Activated CD4-positive, alpha-beta T cell treated with anti-CD3 and anti-CD28 coated beads, Interleukin-2, amount 10 ng/mL, durations not matched to agents 24 days and 14 days (primary cell): ENCODE results near the gene ZNF786. TPM values are rescaled to one million over a fixed set of nuclear protein-coding genes. Genes with fewer than 3 reads are reported as not detected.

Source experiments
- DNase-seq: peaks from one replicate; pipeline ENCODE4 v3.0.0; 2022
- H3K27ac Mint-ChIP-seq: one replicate; pipeline ENCODE4 v1.8.0; 2022; ENCODE audit warnings: mild to moderate bottlenecking, mixed read lengths
- H3K27me3 Mint-ChIP-seq: one replicate; pipeline ENCODE4 v1.8.0; 2022; ENCODE audit warnings: mixed read lengths
- H3K36me3 Mint-ChIP-seq: one replicate; pipeline ENCODE4 v1.8.0; 2022; ENCODE audit warnings: low read depth, mild to moderate bottlenecking, mixed read lengths
- H3K4me1 Mint-ChIP-seq: one replicate; pipeline ENCODE4 v1.8.0; 2021; ENCODE audit warnings: mixed read lengths
- H3K4me3 Mint-ChIP-seq: one replicate; pipeline ENCODE4 v1.8.0; 2022; ENCODE audit warnings: mild to moderate bottlenecking, moderate library complexity, mixed read lengths
- H3K9me3 Mint-ChIP-seq: one replicate; pipeline ENCODE4 v1.8.0; 2021; ENCODE audit warnings: mixed read lengths
- intact Hi-C: fragments of 100-400 bp; cut with micrococcal nuclease; formaldehyde crosslinking; loops from one replicate; pipeline ENCODE4 v1.15.1; 2023
- total RNA-seq: library from RNA; stranded (reverse); gene quantifications from 2 replicates; pipeline ENCODE4 v1.2.3, GENCODE V29; 2022

The ZNF786 gene, protein sequence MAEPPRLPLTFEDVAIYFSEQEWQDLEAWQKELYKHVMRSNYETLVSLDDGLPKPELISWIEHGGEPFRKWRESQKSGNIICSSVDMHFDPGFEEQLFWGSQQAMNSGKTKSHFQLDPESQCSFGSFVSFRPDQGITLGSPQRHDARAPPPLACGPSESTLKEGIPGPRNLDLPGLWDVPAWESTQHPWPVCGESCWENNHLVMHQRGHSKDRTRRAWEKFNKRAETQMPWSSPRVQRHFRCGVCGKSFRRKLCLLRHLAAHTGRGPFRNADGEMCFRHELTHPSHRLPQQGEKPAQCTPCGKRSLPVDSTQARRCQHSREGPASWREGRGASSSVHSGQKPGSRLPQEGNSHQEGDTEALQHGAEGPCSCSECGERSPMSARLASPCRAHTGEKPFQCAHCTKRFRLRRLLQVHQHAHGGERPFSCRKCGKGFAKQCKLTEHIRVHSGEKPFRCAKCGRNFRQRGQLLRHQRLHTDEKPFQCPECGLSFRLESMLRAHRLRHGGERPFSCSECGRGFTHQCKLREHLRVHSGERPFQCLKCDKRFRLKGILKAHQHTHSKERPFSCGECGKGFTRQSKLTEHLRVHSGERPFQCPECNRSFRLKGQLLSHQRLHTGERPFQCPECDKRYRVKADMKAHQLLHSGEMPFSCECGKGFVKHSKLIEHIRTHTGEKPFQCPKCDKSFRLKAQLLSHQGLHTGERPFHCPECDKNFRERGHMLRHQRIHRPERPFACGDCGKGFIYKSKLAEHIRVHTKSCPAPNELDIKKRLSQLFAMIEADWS
- 10.2 and 10.3 TPM in 2 replicates for total RNA-seq

DNA sequence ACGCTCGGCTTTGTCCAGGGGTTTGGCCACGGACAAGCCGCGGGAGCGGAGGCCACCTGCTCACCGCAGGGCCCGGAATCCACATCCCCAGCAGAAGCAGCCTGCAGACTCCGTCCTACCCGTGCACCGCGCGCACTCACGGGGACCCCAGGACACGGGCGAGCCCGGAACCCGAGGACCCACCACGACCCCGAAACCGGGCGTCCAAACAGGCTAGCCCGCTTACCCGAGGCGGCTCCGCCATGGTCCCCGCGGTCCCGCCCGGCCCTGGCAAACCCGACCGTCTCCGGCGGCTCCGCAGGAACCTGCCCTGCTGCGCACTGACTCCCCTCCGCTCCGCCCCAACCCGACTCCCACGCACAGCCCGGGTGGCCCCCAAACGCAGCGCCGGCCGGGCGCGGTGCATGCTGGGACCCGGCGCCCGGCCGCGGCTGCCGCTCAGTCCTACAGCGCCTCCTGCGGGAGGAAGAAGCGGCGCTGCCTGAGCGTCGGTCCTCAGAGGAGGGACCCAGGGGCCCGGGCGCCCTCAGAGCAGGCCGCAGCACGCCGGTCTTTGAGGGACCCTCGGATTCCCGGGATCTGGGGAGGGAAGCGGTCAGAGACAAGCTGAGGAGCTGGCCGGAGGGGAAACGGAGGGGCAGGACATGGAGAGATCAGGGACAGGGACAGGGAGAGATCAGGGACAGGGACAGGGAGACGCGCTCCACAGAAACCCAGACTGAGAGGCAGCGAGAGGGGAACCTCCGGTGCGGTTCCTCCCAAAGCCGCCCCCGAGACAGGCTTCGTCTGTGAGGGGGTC is at the start of gene ZNF786:
TSS of gene ZNF786 (minus strand) at position 322 of the 799 bp plus-strand sequence. CDS start at position 244, 78 bp downstream.
- no peaks in the 10 kb centered on the region for H3K27me3 Mint-ChIP-seq
- peaks cover 22% of the 10 kb centered on the region for H3K36me3 Mint-ChIP-seq
- peaks cover 15% of the 10 kb centered on the region for H3K4me1 Mint-ChIP-seq
- peak within 1 kb of the TSS; percentile 100 for H3K27ac Mint-ChIP-seq
- no peaks in the 10 kb centered on the region for H3K9me3 Mint-ChIP-seq
- peak; percentile 97 for DNase-seq
- intact Hi-C loops: loop anchor here (1.0 to 2.0 kb wide), 9 partner anchors 25 to 392 kb away; partner anchors contain the start of genes CUL1, EZH2, PDIA4 and ZNF398
- peak within 1 kb of the TSS; percentile 98 for H3K4me3 Mint-ChIP-seq

DNA sequence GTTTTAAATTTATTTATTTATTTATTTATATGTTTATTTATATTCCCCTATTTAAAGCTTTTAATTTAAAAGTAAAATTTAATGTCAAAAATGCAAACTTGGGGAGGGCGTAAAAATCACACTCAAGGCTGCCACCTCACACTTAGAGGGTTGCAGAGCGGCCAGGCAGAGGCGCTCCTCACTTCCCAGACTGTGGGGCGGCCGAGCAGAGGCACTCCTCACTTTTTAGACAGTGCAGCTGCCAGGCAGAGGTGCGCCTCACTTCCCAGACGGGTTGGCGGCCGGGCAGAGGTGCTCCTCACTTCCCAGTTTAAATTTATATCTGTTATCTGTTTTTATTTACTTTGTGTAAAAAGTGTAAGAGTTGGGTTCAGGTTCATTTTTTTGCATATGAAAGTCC is 45.6 kb upstream of the ZNF786 start:
- H3K9me3 Mint-ChIP-seq: no peaks in the 10 kb centered on the region
- H3K4me1 Mint-ChIP-seq: no peaks in the 10 kb centered on the region
- H3K27ac Mint-ChIP-seq: no peak overlapping the region
- H3K4me3 Mint-ChIP-seq: no peak overlapping the region
- DNase-seq: no peak
- no peaks in the 10 kb centered on the region for H3K27me3 Mint-ChIP-seq
- intact Hi-C loops: no loop called here
- peaks cover 33% of the 10 kb centered on the region for H3K36me3 Mint-ChIP-seq

DNA sequence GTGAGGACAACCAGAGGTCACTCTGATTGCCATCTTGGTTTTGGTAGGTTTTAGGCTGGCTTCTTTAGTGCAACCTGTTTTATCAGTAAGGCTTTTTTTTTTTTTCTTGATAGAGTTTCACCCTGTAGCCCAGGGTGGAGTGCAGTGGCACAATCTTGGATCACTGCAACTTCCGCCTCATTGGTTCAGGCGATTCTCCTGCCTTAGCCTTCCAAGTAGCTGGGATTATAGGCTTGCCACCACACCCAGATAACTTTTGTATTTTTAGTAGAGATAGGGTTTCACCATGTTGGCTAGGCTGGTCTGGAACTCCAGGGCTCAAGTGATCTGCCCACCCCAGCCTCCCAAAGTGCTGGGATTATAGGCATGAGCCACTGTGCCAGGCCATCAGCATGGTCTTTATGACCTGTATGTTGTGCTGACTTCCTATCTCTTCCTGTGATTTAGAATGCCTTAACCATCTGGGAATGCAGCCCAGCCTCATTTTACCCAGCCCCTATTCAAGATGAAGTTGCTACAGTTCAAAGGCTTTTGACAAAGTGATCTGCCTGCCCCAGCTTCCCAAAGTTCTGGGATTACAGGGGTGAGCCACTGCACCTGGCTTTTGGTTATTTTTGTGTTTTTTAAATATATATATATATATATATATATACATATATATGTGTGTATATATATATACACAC is 42.7 kb upstream of the ZNF786 start:
- H3K9me3 Mint-ChIP-seq: peaks cover 5% of the 10 kb centered on the region
- intact Hi-C loops: no loop called here
- no peak overlapping the region for H3K27ac Mint-ChIP-seq
- no peak overlapping the region for H3K4me3 Mint-ChIP-seq
- H3K27me3 Mint-ChIP-seq: no peaks in the 10 kb centered on the region
- H3K4me1 Mint-ChIP-seq: peaks cover 4% of the 10 kb centered on the region
- DNase-seq: no peak
- peaks cover 54% of the 10 kb centered on the region for H3K36me3 Mint-ChIP-seq

DNA sequence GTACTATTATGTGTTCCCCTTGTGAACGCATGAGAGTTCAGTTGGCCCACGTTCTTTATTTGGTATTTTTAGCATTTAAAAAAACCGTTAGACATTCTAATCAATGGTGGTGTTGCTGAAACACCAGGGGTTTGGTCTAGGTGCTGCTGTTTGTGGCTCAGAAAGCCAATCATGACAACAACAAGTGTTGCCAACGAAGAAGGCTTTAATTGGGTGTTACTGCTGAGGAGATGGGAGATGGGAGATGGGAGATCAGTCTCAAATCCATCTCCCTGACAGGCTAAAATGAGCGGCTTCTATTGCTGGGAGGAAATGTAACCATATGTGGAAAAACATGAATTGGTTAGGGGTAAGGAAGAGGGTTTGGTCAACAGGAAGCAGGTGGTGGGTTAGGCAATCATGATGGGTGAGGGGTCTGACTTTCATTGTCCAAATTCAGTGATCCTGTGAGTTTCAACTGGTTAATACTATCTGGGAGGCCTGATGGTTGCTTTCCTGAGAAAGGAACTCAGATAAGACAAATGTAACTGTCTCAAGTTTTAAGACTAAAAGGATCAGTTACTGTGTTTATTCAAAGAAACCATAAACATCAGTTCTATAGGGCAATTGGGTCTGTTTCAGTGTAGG is 40.2 kb upstream of the ZNF786 start:
- Mint-ChIP-seq H3K36me3 (peaks cover 60% of the 10 kb centered on the region), H3K4me3 (no peak overlapping the region), H3K4me1 (peaks cover 10% of the 10 kb centered on the region), H3K27ac (peak overlapping the region; percentile 45), H3K9me3 (peaks cover 5% of the 10 kb centered on the region), H3K27me3 (no peaks in the 10 kb centered on the region)
- DNase-seq: no peak
- intact Hi-C loops: no loop called here

DNA sequence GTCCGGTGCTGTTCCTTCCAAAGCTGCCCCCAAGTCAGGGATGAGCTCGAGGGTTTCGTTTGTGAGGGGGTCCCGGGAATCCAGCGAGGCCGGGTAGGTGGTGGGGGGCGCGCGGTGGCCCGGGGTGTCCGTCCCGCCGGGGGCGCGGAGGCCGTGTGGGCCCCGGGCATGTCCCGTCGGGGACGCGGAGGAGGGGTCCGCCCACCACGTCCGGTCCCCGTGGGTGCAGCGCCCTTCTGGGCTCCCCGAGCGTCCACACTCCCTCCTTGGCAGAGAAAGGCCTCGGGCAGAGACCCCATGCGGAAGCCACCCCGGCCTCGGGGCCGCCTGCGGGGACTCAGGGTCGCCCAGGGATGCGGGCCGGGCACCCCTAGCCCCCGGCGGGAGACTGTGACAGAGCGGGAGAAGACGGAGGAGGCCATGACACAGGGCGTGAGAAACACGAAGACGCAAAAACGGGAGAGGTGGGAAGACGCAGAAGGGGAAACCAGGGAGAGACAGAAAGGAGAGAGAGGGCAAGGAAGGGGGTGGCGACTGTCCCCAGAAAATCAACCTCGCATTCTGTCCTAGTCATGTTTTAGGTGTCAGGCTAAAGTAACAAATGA is 36.2 kb upstream of the ZNF786 start:
- Mint-ChIP-seq H3K4me1 (peaks cover 18% of the 10 kb centered on the region), H3K27ac (peak overlapping the region; percentile 98), H3K9me3 (peaks cover 5% of the 10 kb centered on the region), H3K27me3 (no peaks in the 10 kb centered on the region), H3K4me3 (peak overlapping the region; percentile 90), H3K36me3 (peaks cover 43% of the 10 kb centered on the region)
- DNase-seq: peak; percentile 92
- intact Hi-C loops: loop anchor here (1.0 to 10.0 kb wide), 8 partner anchors 21 to 371 kb away; partner anchors contain the start of genes PDIA4, ZNF282, ZNF398 and ZNF746

DNA sequence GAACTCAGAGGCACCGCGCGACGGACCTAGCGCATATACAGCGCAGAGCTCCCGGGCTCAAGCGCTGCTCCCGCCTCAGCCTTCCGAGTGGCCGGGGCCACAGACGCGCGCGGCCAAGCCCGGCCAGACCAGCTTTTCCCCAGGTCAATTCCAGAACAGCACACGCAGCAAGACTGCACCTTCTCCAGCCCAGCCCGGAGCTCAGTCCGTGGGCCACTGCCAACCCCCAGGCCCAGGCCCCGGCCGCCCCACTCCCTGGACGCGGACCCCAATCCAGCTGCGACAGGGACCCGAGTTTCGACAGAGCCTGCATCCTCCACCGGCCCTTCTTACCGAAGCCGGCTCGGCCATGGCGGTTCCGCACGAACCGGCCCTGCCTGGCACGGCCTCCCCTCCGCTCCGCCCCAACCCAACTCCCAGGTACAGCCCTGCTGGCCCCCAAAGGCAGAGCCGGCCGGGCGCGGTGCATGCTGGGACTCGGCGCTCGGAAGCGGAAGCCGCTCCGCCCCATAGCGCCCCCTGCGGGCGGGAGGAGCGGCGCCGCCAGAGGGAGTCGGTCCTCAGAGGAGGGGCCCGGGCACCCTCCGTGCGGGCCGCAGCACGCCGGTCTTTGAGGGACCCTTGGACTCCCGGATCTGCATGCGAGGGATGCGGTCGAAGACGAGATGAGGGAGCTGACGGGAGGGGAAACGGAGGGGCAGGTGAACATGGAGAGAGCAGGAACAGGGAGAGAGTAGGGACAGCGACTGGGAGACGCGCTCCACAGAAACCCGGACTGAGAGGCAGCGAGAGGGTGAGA is 35.5 kb upstream of the ZNF786 start, which contains the start of gene ZNF425:
TSS of gene ZNF425 (minus strand) at position 462 of the 799 bp plus-strand sequence. CDS start at position 351, 111 bp downstream.
- Mint-ChIP-seq H3K27me3 (no peaks in the 10 kb centered on the region), H3K27ac (peak within 1 kb of the TSS; percentile 98), H3K36me3 (peaks cover 36% of the 10 kb centered on the region), H3K4me1 (peaks cover 18% of the 10 kb centered on the region), H3K9me3 (peaks cover 5% of the 10 kb centered on the region), H3K4me3 (peak within 1 kb of the TSS; percentile 90)
- intact Hi-C loops: loop anchor here (1.0 to 10.0 kb wide), 7 partner anchors 21 to 371 kb away; partner anchors contain the start of genes PDIA4, ZNF398, ZNF746 and ZNF783
- peak; percentile 99 for DNase-seq

DNA sequence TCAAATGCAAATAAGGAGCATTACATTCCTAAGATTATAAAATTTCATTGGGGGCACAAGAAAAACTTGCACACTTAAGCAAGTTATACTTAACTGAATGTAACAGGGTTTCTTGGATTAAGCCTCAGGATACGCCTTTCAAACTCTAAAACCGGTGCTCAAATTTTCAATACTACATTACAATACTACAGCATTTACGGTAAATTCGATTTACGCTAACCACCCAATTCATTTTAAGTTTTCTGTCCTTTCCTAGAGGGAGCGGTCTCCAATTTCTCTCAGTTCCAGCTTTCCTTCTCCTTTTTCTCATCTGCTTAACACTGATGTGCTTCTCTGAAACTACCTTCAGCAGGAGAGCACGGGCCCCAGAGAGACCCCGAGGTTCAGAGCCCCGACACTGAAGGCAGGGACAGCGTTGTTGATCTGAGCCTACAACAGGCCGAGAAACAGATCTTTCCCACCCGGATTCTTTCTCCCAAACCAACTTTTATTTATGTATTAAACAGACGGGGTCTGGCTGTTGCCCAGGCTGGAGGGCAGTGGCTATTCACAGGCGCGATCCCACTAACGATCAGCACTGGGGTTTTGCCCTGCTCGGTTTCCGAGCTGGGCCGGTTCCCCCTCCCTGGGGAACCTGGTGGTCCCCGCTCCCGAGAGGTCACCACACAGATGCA is 34.8 kb upstream of the ZNF786 start:
- Mint-ChIP-seq H3K36me3 (peaks cover 29% of the 10 kb centered on the region), H3K27me3 (no peaks in the 10 kb centered on the region), H3K4me3 (peak overlapping the region; percentile 90), H3K9me3 (no peaks in the 10 kb centered on the region), H3K4me1 (peaks cover 18% of the 10 kb centered on the region), H3K27ac (peak overlapping the region; percentile 98)
- intact Hi-C loops: loop anchor here (5.0 to 10.0 kb wide), 2 partner anchors 139 to 372 kb away; partner anchors contain the start of genes ZNF746 and ZNF783
- DNase-seq: peak; percentile 71

DNA sequence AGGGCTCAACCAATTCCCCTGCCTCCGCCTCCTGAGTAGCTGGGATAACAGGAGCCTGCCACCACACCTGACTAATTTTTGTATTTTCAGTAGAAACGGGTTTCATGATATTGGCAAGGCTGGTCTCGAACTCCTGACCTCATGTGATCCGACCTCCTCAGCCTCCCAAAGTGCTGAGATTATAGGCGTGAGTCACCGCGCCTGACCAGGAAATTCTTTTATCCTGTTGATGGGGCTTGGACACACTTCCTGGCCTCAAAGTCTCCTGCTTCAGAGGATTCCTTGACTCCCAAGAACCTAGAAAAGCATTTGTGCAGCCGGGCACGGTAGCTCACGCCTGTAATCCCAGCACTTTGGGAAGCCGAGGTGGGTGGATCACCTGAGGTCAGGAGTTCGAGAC is 19.5 kb upstream of the ZNF786 start:
- Mint-ChIP-seq H3K4me3 (no peak overlapping the region), H3K27me3 (no peaks in the 10 kb centered on the region), H3K4me1 (no peaks in the 10 kb centered on the region), H3K9me3 (no peaks in the 10 kb centered on the region), H3K27ac (no peak overlapping the region), H3K36me3 (no peaks in the 10 kb centered on the region)
- intact Hi-C loops: no loop called here
- DNase-seq: no peak

DNA sequence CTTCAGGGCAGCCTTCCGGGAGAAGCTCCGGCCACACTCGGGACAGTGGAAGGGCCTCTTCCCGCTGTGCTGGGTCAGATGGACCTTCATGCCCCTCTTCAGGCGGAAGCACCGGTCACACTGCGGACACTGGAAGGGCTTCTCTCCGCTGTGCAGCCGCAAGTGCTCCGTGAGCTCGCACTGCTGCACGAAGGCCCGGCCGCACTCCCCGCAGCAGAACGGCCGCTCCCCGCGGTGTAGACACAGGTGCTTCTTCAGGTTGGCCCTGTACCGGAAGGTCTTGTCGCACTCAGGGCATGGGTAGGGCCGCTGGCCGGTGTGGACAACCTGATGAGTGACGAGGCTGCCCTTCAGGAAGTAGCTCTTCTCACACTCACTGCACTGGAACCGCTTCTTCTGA is 14.2 kb upstream of the ZNF786 start:
- H3K4me3 Mint-ChIP-seq: no peak overlapping the region
- no peaks in the 10 kb centered on the region for H3K27me3 Mint-ChIP-seq
- intact Hi-C loops: no loop called here

DNA sequence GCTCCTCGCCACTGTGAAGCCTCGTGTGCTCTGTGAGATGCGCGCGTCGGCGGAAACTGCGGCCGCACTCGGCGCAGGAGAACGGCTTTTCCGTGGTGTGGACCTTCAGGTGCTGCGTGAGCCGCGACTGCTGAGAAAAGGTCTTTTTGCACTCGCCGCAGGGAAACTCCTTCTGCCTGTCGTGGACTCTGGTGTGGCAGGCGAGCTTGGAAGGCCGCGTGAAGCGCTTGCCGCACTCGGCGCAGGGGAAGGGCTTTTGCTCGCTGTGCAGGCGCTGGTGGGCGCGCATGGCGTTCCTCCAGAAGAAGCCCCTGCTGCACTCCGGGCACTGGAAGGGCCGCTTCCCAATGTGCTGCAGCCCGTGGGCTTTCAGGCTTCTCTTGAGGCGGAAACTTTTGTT is 13.7 kb upstream of the ZNF786 start:
- no peaks in the 10 kb centered on the region for H3K27me3 Mint-ChIP-seq
- H3K4me1 Mint-ChIP-seq: no peaks in the 10 kb centered on the region
- DNase-seq: no peak
- intact Hi-C loops: no loop called here
- no peaks in the 10 kb centered on the region for H3K9me3 Mint-ChIP-seq
- H3K27ac Mint-ChIP-seq: no peak overlapping the region
- H3K36me3 Mint-ChIP-seq: no peaks in the 10 kb centered on the region
- no peak overlapping the region for H3K4me3 Mint-ChIP-seq

More for the DNA sequence above, 14.2 kb upstream of the ZNF786 start:
- H3K36me3 Mint-ChIP-seq: no peaks in the 10 kb centered on the region
- no peaks in the 10 kb centered on the region for H3K4me1 Mint-ChIP-seq
- H3K9me3 Mint-ChIP-seq: no peaks in the 10 kb centered on the region
- no peak overlapping the region for H3K27ac Mint-ChIP-seq
- DNase-seq: no peak

DNA sequence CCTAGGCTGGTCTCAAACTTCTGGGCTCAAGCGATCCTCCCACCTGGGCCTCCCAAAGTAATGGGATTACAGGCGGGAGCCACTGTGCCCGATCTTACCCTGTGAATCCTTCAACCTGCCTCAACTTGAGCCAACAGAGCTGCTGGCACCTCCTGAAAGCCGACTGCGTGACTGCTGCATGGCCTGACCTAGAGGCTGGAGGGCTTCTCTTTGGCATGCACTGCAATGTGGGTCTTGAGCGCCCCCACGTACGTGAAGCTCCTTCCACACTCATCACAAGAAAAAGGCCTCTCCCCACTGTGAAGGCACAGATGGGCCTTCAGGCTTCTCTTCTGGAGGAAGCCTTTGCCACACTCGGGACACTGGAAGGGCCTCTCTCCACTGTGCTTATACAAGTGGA is 12.9 kb upstream of the ZNF786 start:
- no peak for DNase-seq
- no peak overlapping the region for H3K27ac Mint-ChIP-seq
- H3K36me3 Mint-ChIP-seq: no peaks in the 10 kb centered on the region
- intact Hi-C loops: no loop called here
- H3K9me3 Mint-ChIP-seq: no peaks in the 10 kb centered on the region
- no peaks in the 10 kb centered on the region for H3K27me3 Mint-ChIP-seq
- no peak overlapping the region for H3K4me3 Mint-ChIP-seq
- H3K4me1 Mint-ChIP-seq: no peaks in the 10 kb centered on the region
